Stimulated activated CD4-positive, alpha-beta T cell treated with anti-CD3 and anti-CD28 coated beads, Interleukin-1b, Interleukin-23, amount 100 ng/mL, for 1 hour (primary cell): ENCODE measurements around the gene TMEM18.

Source experiments
- DNase-seq, 2 donors: peaks; one replicate each; pipeline ENCODE4 v3.0.0-alpha.2; 2020; ENCODE audit warnings: low read depth in 2 of 2

Gene TMEM18

DNA sequence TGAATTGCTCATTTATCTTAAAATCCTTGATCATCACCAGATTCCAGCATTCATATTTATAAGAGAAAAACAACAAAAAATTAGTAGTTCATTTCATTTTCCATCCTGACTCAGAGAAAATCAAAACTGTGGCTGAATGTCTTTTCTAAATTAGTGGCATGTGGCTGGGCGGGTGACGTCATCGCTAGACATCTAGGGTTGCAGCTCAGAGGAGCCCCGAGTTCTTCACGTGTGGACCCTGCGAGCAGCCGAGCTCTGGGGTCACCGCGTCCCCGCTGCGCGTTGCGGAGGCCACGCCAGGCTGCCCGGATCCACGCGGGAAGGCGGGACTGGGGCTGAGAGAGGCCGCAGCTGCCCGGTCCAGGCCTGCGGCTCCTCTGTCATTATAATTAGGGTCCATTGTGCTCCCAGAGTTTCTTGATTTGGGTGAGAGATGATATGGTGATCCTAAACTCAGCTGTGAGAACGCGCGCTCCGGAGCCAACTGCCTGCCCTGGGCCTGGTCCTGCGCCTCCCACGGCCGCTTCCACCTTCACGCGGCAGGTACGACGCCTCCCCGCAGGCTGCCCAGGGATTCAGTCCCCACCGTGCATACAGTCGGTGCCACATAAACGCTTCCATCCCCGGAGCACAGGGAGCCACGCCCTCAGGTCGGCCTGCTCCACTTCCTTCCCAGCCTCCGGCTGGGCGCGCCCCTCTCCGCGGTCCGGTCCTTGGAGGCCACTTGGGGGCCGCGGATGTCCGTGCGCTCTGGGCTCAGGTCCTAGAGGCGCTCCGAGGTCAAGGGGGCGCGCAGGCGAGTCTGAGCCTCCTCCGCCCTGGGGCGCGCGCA, 56.5 kb downstream of the TMEM18 start:
- no peak for DNase-seq

DNA sequence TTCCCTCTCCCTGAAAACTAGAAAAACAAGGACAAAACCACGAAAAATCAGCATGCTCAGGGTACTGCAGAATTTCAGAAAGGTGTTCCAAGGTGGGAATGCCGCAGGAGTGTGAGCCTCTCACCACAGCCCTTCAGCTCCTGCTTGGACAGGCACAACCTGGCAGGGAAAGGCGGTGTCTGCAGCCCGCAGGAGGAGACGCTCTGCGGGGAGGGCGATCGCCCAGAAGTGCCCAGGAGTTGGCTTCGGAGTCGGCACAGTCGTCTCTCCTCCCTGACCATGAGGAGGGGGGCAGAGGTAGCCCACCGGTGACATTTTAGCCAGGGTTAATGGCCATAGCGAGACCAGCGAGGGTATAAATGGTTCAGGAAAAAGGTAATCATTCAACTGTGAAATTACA, 57.2 kb downstream of the TMEM18 start:
- DNase-seq: no peak

DNA sequence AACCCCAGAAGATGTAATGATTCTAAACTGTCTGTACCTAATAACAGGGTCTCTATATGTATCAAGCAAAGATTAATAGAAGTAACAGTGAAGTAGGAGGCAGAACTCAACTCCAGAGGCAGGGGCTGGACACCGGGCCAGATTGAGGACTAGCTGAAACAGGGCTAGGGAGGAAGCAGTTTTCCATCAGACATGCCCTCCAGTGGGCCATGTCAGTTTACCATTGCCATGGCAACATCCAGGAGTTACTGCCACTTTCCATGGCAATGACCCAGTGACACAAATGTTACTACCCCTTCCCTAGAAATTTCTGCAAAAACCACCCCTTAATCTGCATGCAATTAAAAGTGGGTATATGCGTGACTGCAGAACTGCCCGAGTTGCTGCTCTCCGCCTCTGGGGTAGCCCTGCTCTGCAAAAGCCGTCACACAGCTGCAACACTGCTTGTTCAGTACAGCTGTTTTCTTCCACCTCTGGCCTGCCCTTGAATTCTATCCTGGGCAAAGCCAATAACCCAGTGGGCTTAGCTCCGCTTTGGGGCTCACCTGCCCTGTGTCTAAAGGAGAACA, 58.7 kb downstream of the TMEM18 start:
- no peak for DNase-seq

DNA sequence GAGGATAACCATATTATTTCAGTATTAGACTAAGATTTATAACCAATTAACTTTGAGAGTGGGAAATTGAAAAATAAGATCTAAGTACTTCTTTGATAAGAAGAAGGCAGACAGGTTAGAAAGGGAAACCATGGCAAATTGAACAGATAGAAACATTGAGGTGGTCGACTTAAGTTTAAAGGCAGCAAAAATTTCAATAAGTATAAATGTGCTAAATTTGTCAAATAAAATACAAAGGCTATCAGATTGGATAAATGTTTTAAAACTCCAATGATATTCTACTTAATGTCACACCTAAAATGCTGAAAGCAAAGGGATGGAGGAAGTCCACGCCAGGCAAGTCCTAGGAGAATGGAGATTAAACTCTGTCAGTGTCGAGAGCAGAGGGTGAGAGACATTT, 59.2 kb downstream of the TMEM18 start:
- DNase-seq: no peak
